Esophagus mucosa (tissue), 1 donor: Measurements from ENCODE around the gene TMCC1. TPM values are rescaled to one million over a fixed set of nuclear protein-coding genes. Genes with fewer than 3 reads are reported as not detected.
A peak's percentile ranks its signal among the peaks of the same experiment; 100 is the strongest.
"Not testable (repeated sequence)": the region's sequence is repeated elsewhere in the genome, so short reads cannot be mapped to it uniquely, and the experiment has no call there.

Experiments used
- ATAC-seq: fragments of 200-7000 bp; cut with Tn5 transposase; one replicate; pipeline ENCODE4 v1.9.1; 2020
- total RNA-seq: library from RNA; stranded (reverse); gene quantifications from one replicate; pipeline ENCODE4 v1.2.4, GENCODE V29; 2023
- donor health status: DM: yes; HTN: yes; CAD: no.

TMCC1 gene
- total RNA-seq, 1 donor from 2014 or later: 23.4 TPM

GRCh38 chr3:129674798-129675123 lies 218.8 kb downstream of the TMCC1 start:
- ATAC-seq: not testable (repeated sequence)

- ATAC-seq: peak; percentile 86
Measured at GRCh38 chr3:129673897-129674797, 219.4 kb downstream of the TMCC1 start.

DNA sequence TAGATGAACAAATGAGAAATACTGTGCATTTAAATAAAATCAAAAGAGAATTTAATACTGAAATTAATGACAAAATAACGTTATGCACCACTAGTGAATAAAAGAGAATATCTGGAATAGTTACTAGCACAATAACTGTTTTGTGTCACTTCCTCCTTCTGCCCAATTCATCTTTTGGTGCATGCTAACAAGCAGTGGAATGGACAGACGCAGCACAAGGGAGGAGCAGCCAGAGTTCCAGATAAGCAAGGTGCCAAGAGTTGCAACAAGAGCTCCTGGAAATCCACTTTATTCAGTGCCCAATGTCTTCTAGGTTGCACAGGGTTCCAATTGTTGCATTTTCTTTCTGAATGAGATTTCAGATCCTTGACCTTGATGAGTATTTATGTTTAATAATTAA lies 220.5 kb downstream of the TMCC1 start:
- ATAC-seq: no peak

DNA sequence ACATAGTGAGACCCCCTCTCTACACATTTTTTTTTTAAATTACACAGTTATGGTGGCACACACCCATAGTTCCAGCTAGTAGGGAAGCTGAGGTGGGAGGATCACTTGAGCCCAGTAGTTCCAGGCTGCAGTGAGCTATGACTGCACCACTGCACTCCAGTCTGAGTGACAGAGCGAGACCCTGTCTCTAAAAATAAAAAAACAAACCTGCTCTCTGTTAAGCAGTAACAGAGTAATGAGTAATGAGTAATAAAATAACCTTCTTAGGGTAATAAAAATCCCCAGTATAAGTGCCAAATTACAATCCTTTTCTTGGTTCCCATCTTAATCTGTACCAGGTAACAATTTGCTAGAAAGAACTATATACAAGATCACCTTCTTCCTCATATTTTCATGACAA lies 221.1 kb downstream of the TMCC1 start:
- no peak for ATAC-seq

- peak; percentile 15 for ATAC-seq
Measured at GRCh38 chr3:129665024-129665768, 228.3 kb downstream of the TMCC1 start.

DNA sequence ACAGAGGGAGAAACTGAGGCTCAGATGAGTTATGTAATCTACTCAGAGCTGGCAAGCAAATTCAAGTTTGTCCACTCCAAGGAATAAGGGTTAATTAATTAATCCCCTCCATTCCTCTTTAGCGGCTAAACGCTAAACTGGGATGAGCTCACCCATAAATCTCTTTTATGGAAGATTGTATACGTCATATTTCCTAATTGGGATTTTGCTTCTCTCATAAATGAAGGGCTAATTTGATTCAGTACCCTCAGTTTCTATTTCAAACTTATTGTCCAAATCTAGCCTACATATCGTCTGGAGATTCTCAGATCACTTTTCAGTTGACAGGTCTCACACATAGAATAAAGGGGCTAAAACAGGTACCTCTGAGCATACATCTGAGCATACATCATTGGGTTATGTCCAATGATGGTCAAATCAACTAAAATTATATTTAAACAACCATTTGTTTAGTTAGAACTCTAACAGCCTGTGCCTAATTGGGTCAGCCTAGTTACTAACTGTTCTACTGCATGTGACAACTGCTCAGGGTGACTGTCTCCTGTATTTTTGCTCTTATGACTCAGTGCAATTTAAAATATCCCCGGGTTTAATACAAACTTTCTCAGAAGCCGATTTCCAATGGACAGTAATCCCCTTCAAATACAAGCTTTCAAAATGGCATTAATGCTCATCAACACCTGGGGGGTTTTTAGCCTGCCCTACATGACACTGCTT lies 229.4 kb downstream of the TMCC1 start:
- ATAC-seq: peak; percentile 72

DNA sequence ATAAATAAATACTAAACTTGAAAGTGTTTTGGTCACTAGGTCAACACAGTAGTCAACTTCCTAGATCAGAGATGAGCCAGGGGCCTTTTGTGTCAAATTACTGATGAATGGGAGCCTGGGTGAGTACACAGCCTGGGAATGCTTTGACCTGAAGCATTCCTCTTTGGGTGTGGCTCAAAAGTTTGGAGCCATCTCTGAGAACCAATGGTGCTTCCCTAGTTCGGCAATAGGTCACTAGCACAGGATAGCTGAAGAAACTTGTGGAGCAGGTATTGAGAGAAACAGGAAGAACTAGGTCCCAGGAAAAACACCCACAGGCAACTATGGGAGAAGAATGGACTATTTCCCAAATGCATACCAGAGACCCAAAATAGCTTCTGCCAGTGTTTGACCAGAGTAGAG lies 230.5 kb downstream of the TMCC1 start:
- ATAC-seq: peak; percentile 97

DNA sequence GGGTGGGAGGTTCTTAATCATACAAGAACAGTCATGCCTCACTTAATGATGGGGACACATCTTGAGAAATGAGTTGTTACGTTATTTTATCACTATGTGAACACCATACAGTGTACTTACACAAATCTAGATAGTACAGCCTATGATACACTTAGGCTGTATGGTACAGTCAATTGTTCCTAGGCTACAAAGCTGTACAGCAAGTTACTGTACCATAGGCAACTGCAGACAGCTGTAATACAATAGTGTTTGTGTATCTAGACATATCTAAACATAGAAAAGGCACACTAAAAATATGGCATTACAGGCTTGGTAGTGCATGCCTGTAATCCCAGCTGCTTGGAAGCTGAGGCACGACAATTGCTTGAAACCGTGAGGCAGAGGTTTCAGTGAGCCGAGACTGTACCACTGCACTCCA lies 231.3 kb downstream of the TMCC1 start:
- peak; percentile 19 for ATAC-seq

- ATAC-seq: no peak
Measured at GRCh38 chr3:129661766-129662165, 231.7 kb downstream of the TMCC1 start.

- ATAC-seq: no peak
Measured at GRCh38 chr3:129658110-129658843, 235.2 kb downstream of the TMCC1 start.

DNA sequence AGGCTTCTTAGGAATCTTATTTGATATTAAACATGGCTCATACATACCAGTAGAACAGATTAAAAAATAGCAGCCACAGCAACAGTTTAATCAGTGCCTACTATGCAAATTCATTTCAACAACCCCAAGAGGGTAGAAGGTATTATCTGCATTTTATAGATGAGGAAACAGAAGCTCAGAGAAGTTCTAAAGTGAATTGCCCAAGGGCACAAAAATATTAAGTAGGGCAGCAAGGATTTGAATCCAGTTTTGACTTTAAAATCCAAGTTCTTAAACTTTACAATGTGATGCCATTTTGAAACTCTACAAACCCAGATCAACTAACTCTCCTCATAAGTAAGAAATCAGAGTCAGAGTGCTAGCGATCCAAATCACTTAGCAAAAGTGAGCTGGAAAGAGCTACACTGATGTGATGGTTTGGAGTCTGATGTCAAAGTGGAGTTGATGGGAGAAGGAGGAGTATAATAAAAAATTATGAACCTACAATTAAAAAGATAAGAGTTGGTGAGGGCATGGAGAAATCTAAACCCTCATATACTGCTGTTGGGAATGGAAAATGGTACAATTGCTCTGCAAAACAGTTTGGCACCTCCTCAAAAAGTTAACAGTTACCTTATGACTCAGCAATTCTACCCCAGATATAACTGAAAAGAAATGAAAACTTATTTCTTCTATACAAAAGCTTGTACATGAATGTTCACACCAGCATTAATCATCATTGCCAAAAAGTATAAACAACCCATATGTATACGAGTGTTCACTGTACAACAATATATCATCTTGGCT lies 236.1 kb downstream of the TMCC1 start:
- ATAC-seq: no peak

GRCh38 chr3:129656659-129657247 lies 236.8 kb downstream of the TMCC1 start:
- no peak for ATAC-seq

DNA sequence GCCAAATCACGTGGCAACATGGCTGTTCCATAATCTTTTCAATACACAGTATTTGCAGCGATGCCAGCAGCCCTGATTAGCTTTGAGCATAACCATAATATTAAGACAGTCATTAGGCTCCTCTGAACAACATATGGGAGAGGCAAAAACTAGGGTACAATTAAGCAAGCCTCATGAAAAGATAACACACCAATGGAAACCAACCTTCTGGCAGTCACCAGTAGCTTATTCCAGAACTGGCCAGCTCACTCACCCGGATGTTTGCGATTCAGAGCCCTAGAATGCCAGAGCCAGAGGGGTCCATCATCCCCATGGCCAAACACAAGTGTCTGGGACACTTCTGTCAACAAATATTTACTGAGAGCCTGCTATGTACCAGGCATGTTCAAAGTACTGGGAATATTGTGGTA lies 238.2 kb downstream of the TMCC1 start:
- no peak for ATAC-seq

GRCh38 chr3:129654131-129654530 lies 239.4 kb downstream of the TMCC1 start:
- ATAC-seq: no peak

DNA sequence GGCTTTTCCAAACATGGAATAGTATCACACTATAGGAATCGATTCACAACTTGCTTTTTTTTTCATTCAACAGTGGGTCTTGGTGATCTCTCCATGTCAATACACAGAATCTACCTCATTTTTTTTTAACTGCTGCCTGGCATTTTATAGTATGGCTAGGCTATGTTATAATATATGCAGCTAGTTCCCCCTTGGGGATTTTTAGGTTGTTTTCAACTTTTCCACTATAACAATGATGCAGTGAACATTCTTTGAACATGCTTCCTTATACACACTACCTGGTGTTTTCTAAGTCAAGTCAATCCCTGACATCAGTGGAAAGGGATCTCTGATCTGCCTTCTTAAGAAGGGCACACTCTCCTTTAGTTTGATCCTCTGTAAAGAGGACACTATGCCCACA lies 240.5 kb downstream of the TMCC1 start:
- no peak for ATAC-seq

GRCh38 chr3:129651435-129652202 lies 241.9 kb downstream of the TMCC1 start:
- no peak for ATAC-seq

DNA sequence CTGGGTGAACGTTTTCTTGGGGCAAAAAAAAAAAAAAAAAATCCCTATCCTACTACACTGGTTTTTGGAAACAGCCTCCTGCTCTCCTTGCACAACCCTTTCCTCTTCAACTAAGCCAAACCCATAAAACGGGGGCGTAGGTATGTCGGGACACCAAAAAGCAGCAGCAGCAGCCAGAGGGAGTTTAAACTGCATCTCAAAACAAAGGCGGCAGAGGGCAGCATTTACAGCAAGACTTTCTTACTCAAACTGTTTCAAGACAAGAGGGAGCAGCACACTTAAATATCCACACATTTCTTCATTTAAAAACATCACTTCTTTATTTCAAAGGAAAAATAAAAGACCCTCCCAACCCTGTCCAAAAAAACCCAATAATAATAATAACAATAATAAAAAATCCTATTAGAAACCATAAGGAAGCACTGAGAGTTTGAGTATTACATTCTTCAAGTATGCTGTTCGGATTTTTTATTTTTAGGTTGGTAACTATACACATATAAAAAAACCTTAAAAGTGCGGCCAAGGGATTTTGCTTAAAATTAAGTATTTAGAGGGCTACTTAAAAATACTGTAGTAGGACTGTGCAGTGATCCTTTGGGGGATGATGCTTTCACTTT lies 243.1 kb downstream of the TMCC1 start:
- peak; percentile 70 for ATAC-seq

GRCh38 chr3:129648391-129648790 lies 245.1 kb downstream of the TMCC1 start:
- ATAC-seq: no peak

- ATAC-seq: no peak
Measured at GRCh38 chr3:129645286-129645685, 248.2 kb downstream of the TMCC1 start.

DNA sequence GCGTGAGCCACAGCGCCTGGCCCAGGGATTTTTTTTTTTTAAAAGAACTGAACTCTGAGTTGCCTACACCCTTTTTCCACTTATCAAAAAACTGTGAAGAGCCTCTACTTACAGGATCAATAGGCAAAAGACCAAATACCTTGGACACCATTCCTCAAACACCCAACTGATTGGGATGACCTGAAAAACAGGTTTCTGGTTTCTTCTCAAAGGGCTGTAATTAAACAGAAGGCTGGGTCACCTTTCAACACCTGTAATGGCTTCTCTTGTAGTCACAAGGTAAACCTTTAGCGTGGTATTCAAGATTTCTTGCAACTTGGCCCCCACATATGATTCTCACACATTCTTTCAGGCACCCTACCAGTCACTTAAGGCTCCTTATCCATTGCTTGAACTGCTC lies 248.7 kb downstream of the TMCC1 start:
- ATAC-seq: no peak
